SIG-M5 treated with dmso at 0.1 percent for 504 hours (cell line): ENCODE results near the gene LVRN.

Experiments used
- DNase-seq: peaks from one replicate; lab custom pipeline; 2025; ENCODE audit not compliant: unreplicated experiment; lab: John Stamatoyannopoulos, UW

Gene LVRN

GRCh38 chr5:115954144-115954543 is 8.1 kb upstream of the LVRN start:
- no peak for DNase-seq

GRCh38 chr5:115956957-115957356 is 5.3 kb upstream of the LVRN start:
- DNase-seq, result no peak

- DNase-seq, result no peak
Observed at GRCh38 chr5:115961381-115962238, 665 bp upstream of the LVRN start.

GRCh38 chr5:115962565-115963402 is 509 bp downstream of the LVRN start:
- DNase-seq, result no peak

- no peak for DNase-seq
Observed at GRCh38 chr5:115963566-115963965, 1.3 kb downstream of the LVRN start.

- no peak for DNase-seq
Observed at GRCh38 chr5:115968770-115969169, 6.5 kb downstream of the LVRN start.

- no peak for DNase-seq
Observed at GRCh38 chr5:115977096-115977495, 14.8 kb downstream of the LVRN start.

- DNase-seq, result no peak
Observed at GRCh38 chr5:115977988-115978387, 15.7 kb downstream of the LVRN start.

- DNase-seq, result no peak
Observed at GRCh38 chr5:115978779-115979178, 16.5 kb downstream of the LVRN start.

- no peak for DNase-seq
Observed at GRCh38 chr5:115979201-115980041, 17.1 kb downstream of the LVRN start.

GRCh38 chr5:115983519-115983918 is 21.2 kb downstream of the LVRN start:
- no peak for DNase-seq

- no peak for DNase-seq
Observed at GRCh38 chr5:115985802-115986757, 23.8 kb downstream of the LVRN start.

- no peak for DNase-seq
Observed at GRCh38 chr5:115988002-115988401, 25.7 kb downstream of the LVRN start.

GRCh38 chr5:115992848-115993350 is 30.6 kb downstream of the LVRN start:
- no peak for DNase-seq

- DNase-seq, result no peak
Observed at GRCh38 chr5:115995351-115995750, 33.1 kb downstream of the LVRN start.

GRCh38 chr5:116002116-116002906 is 40.0 kb downstream of the LVRN start:
- DNase-seq, result no peak

GRCh38 chr5:116004248-116004647 is 42.0 kb downstream of the LVRN start:
- DNase-seq, result no peak

- no peak for DNase-seq
Observed at GRCh38 chr5:116009806-116010205, 47.5 kb downstream of the LVRN start.

- DNase-seq, result no peak
Observed at GRCh38 chr5:116011046-116011445, 48.8 kb downstream of the LVRN start.
